ENCODE results near the gene C7orf57.

- TF ChIP-seq POLR2A (IDR thresholded peaks at IDR 0.05; ENCODE audit: low read depth, low read length), result no peak
- TF ChIP-seq CTCF (IDR thresholded peaks at IDR 0.05; ENCODE audit: extremely low read depth in 1 of 2, insufficient read depth in 1 of 2, low read depth in 1 of 2, low read length in 2 of 2), result no peak
- TF ChIP-seq MAX (IDR thresholded peaks at IDR 0.05; ENCODE audit: insufficient read depth, insufficient read length), result no peak
- no peak for TF ChIP-seq POLR2AphosphoS5 (IDR thresholded peaks at IDR 0.05; ENCODE audit: insufficient read depth, low read depth, low read length)
Measured at GRCh38 chr7:48004638-48005037, 30.7 kb upstream of the C7orf57 start.
